ENCODE data around the gene ARMC9.

DNA sequence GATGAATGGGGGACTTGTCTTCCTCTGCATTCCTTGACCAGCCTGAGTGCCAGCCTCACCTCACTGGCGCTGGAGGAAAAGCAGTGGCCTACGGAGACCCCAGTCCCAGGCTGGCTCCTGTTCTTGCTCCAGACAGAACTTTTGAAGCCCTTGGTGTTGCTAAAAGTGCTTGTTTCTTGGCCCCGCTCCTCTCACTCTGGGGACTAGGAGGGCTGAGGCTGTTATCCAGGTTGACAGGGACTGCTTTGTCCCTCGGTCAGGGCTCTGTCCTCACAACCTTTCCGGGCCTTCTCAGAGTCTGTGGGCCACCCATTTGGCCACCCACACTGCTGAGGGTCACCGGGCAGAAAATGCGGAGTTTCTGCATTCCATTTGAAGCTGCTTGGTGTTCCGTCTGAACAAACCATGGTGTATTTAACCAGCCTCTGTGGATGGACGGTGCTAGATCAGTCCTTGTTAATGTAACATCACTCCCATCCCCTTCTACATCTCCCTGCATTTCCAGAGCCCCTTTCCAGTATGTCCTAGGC, 222.7 kb downstream of the ARMC9 start:
- TF ChIP-seq, protein P1, sequence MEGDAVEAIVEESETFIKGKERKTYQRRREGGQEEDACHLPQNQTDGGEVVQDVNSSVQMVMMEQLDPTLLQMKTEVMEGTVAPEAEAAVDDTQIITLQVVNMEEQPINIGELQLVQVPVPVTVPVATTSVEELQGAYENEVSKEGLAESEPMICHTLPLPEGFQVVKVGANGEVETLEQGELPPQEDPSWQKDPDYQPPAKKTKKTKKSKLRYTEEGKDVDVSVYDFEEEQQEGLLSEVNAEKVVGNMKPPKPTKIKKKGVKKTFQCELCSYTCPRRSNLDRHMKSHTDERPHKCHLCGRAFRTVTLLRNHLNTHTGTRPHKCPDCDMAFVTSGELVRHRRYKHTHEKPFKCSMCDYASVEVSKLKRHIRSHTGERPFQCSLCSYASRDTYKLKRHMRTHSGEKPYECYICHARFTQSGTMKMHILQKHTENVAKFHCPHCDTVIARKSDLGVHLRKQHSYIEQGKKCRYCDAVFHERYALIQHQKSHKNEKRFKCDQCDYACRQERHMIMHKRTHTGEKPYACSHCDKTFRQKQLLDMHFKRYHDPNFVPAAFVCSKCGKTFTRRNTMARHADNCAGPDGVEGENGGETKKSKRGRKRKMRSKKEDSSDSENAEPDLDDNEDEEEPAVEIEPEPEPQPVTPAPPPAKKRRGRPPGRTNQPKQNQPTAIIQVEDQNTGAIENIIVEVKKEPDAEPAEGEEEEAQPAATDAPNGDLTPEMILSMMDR (IDR thresholded peaks at IDR 0.05), result no peak
- no peak for TF ChIP-seq POLR2A (IDR thresholded peaks at IDR 0.05)

Measured in testis (tissue), 2 donors.